ENCODE data around the gene NUDT12.

Gene NUDT12

DNA sequence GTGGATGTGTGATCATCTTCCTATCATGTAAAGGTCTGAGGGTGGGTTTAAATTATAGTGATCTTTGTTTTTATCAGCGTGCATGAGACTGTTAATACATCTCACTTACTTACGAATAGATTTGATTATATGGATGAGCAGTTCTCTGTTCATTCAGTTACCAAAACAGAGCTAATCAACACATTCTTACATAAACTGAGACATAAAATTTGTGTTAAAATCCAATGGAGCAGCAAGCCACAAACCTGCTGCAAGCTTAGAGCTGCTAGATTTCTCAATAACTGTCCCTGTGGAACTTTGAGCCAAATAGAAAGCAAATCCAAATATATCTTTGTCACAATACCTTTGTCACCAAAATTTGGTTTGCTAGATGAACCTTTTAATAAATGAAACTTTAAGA is 50.1 kb downstream of the NUDT12 start:
- Histone ChIP-seq H3K4me3 (ENCODE audit: insufficient read depth in 1 of 2, low read depth in 1 of 2, low read length in 2 of 2) (no peak overlapping the region), H2BK120ac (ENCODE audit: low read depth, low read length) (no peak overlapping the region), H3K23ac (ENCODE audit: low read length in 2 of 2) (no peak overlapping the region), H3K18ac (ENCODE audit: low read depth in 1 of 2, low read length in 2 of 2) (no peak overlapping the region), H2AFZ (ENCODE audit: low read depth, low read length) (no peak overlapping the region), H3K36me3 (ENCODE audit: control insufficient read depth in 1 of 2, insufficient read depth in 2 of 2, low read depth in 1 of 2, low read length in 2 of 2) (no peaks in the 10 kb centered on the region), H2BK5ac (ENCODE audit: low read depth, low read length, poor library complexity, severe bottlenecking) (no peak overlapping the region), H3K4me1 (ENCODE audit: control insufficient read depth, insufficient read depth, low read depth, low read length) (peaks cover 1% of the 10 kb centered on the region), H4K8ac (ENCODE audit: low read length) (no peak overlapping the region), H3K27me3 (ENCODE audit: control insufficient read depth in 1 of 2, insufficient read depth in 1 of 2, low read length in 2 of 2) (no peaks in the 10 kb centered on the region), H4K91ac (ENCODE audit: low read length) (no peak overlapping the region), H2BK12ac (ENCODE audit: low read length in 2 of 2) (no peak overlapping the region), H3K4ac (ENCODE audit: low read depth in 1 of 2, low read length in 2 of 2) (no peak overlapping the region), H3K14ac (ENCODE audit: low read length in 2 of 2) (no peak overlapping the region), H3K4me2 (ENCODE audit: low read length, poor library complexity, severe bottlenecking) (no peak overlapping the region), H3K79me1 (replicated peaks; ENCODE audit: low read length, poor library complexity, severe bottlenecking) (no peaks in the 10 kb centered on the region), H2BK15ac (ENCODE audit: low read depth, poor library complexity, severe bottlenecking) (no peak overlapping the region), H3K9me3 (ENCODE audit: control insufficient read depth, low read length) (peaks cover 8% of the 10 kb centered on the region), H3K9ac (ENCODE audit: low read length) (no peak overlapping the region), H3K27ac (ENCODE audit: low read length, poor library complexity, severe bottlenecking) (no peak overlapping the region), H2AK5ac (ENCODE audit: low read length, severe bottlenecking) (no peak overlapping the region)
- DNase-seq, result no peak
- WGBS, result 100% methylated on average over 1 of the region's 2 CpGs

DNA sequence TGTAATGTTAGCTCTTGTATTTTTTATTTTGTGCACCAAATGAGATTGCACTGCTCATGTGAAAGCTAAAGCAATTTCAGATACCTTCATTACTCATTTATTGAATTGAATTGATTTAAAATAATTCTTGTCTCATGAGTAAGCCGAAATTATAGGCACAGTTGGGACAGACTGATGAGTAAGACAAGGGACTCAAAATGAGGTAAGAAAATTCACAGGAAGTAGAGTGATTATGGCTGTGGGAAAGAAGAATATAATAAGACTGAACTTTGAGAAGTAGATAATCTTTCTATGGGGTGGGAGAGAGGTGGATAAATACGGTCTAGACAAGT is 51.1 kb downstream of the NUDT12 start:
- Histone ChIP-seq H3K9me3 (ENCODE audit: control insufficient read depth, low read length) (peaks cover 17% of the 10 kb centered on the region), H2BK5ac (ENCODE audit: low read depth, low read length, poor library complexity, severe bottlenecking) (no peak overlapping the region), H3K36me3 (ENCODE audit: control insufficient read depth in 1 of 2, insufficient read depth in 2 of 2, low read depth in 1 of 2, low read length in 2 of 2) (no peaks in the 10 kb centered on the region), H3K27me3 (ENCODE audit: control insufficient read depth in 1 of 2, insufficient read depth in 1 of 2, low read length in 2 of 2) (no peaks in the 10 kb centered on the region), H3K79me1 (replicated peaks; ENCODE audit: low read length, poor library complexity, severe bottlenecking) (no peaks in the 10 kb centered on the region), H3K23ac (ENCODE audit: low read length in 2 of 2) (no peak overlapping the region), H3K4me3 (ENCODE audit: insufficient read depth in 1 of 2, low read depth in 1 of 2, low read length in 2 of 2) (no peak overlapping the region), H3K18ac (ENCODE audit: low read depth in 1 of 2, low read length in 2 of 2) (no peak overlapping the region), H3K4ac (ENCODE audit: low read depth in 1 of 2, low read length in 2 of 2) (no peak overlapping the region), H4K91ac (ENCODE audit: low read length) (no peak overlapping the region), H4K8ac (ENCODE audit: low read length) (no peak overlapping the region), H2BK120ac (ENCODE audit: low read depth, low read length) (no peak overlapping the region), H3K27ac (ENCODE audit: low read length, poor library complexity, severe bottlenecking) (no peak overlapping the region), H3K9ac (ENCODE audit: low read length) (no peak overlapping the region), H2BK12ac (ENCODE audit: low read length in 2 of 2) (no peak overlapping the region), H3K4me2 (ENCODE audit: low read length, poor library complexity, severe bottlenecking) (no peak overlapping the region), H3K4me1 (ENCODE audit: control insufficient read depth, insufficient read depth, low read depth, low read length) (peaks cover 1% of the 10 kb centered on the region), H3K14ac (ENCODE audit: low read length in 2 of 2) (no peak overlapping the region), H2AFZ (ENCODE audit: low read depth, low read length) (no peak overlapping the region), H2AK5ac (ENCODE audit: low read length, severe bottlenecking) (no peak overlapping the region), H2BK15ac (ENCODE audit: low read depth, poor library complexity, severe bottlenecking) (no peak overlapping the region)
- DNase-seq, result peak; percentile 27
- 89% methylated on average over 2 of the region's 2 CpGs for WGBS

DNA sequence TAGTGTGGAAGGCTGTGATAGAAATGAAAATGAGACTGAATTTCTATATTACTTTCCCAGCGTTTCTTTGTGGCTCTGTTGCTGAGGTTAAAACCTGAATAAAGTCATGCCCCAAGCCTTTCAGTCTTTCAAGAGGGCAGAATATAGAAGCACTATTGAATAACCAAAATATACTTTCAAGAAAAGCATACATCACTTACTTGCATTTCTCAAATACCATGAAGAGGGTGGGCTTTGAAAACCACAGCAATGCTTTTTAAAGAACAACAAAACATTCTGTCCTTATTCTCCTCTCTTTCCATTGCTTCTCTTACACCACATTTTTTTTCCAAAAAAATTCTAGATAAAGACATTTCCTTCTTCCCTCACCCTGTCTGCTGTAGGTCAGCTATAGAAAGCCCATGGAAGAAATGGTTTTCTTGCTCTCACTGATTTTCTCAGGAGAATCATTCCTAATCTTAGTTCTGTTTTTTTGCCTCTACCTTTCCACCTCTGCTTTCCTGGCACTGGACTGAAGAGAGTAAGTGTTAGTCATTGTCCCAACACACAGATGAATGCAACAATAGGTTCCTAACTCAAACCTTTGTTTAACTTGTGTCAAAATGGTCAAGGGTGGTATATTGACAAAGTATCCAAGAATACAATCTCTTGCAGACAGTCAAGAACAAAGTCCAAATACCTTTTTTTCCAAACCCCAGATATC is 51.6 kb downstream of the NUDT12 start:
- H3K4me1 ChIP-seq (ENCODE audit: control insufficient read depth, insufficient read depth, low read depth, low read length), result peaks cover 1% of the 10 kb centered on the region
- H2AK5ac ChIP-seq (ENCODE audit: low read length, severe bottlenecking), result no peak overlapping the region
- no peak overlapping the region for H4K91ac ChIP-seq (ENCODE audit: low read length)
- peak; percentile 22 for DNase-seq
- no peak overlapping the region for H3K4me3 ChIP-seq (ENCODE audit: insufficient read depth in 1 of 2, low read depth in 1 of 2, low read length in 2 of 2)
- no peak overlapping the region for H3K14ac ChIP-seq (ENCODE audit: low read length in 2 of 2)
- no peak overlapping the region for H2BK15ac ChIP-seq (ENCODE audit: low read depth, poor library complexity, severe bottlenecking)
- no peak overlapping the region for H2BK120ac ChIP-seq (ENCODE audit: low read depth, low read length)
- no peak overlapping the region for H4K8ac ChIP-seq (ENCODE audit: low read length)
- no peak overlapping the region for H3K18ac ChIP-seq (ENCODE audit: low read depth in 1 of 2, low read length in 2 of 2)
- no peak overlapping the region for H3K23ac ChIP-seq (ENCODE audit: low read length in 2 of 2)
- WGBS, result 64% methylated on average over 1 of the region's 1 CpG
- no peak overlapping the region for H3K4ac ChIP-seq (ENCODE audit: low read depth in 1 of 2, low read length in 2 of 2)
- peaks cover 19% of the 10 kb centered on the region for H3K9me3 ChIP-seq (ENCODE audit: control insufficient read depth, low read length)
- no peak overlapping the region for H3K27ac ChIP-seq (ENCODE audit: low read length, poor library complexity, severe bottlenecking)
- H3K27me3 ChIP-seq (ENCODE audit: control insufficient read depth in 1 of 2, insufficient read depth in 1 of 2, low read length in 2 of 2), result no peaks in the 10 kb centered on the region
- H2AFZ ChIP-seq (ENCODE audit: low read depth, low read length), result no peak overlapping the region
- H2BK5ac ChIP-seq (ENCODE audit: low read depth, low read length, poor library complexity, severe bottlenecking), result no peak overlapping the region
- no peaks in the 10 kb centered on the region for H3K36me3 ChIP-seq (ENCODE audit: control insufficient read depth in 1 of 2, insufficient read depth in 2 of 2, low read depth in 1 of 2, low read length in 2 of 2)
- no peak overlapping the region for H2BK12ac ChIP-seq (ENCODE audit: low read length in 2 of 2)
- no peak overlapping the region for H3K9ac ChIP-seq (ENCODE audit: low read length)
- no peaks in the 10 kb centered on the region for H3K79me1 ChIP-seq (replicated peaks; ENCODE audit: low read length, poor library complexity, severe bottlenecking)
- no peak overlapping the region for H3K4me2 ChIP-seq (ENCODE audit: low read length, poor library complexity, severe bottlenecking)

DNA sequence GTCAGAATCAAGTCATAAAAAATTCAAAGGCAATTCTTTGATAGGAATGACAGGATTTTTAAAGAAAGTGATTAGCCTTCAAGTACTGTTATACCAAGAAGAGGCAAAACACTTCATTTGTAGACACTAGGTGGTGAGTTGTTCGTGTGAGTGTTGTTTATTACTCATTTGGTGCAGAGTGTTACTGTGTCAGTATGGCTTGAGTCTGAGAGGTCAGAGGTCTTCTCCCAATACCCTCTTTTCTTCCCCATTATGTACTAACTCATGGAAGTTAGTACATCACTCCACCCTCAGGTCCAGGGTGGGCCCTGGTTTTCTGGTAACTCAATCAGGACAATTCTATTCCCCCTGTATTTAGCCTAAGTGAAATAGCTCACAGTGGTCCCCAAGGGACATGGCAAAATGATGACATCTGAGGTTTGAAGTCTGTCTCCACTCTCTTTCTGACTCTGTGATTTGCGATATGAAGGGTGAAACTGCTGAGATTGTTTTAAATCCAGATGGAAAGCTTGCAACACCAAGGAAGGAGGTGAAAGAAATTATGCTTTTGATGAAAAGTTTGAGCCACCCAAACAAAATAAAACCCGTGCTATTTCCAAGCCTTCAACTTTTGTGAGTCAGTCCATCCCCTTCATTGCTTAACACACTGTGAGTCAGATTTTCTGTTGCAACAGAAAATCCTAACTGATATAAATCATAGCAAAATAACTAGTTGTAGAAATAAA is 56.8 kb downstream of the NUDT12 start:
- Histone ChIP-seq H3K27me3 (ENCODE audit: control insufficient read depth in 1 of 2, insufficient read depth in 1 of 2, low read length in 2 of 2) (no peaks in the 10 kb centered on the region), H3K23ac (ENCODE audit: low read length in 2 of 2) (no peak overlapping the region), H2BK12ac (ENCODE audit: low read length in 2 of 2) (no peak overlapping the region), H3K18ac (ENCODE audit: low read depth in 1 of 2, low read length in 2 of 2) (no peak overlapping the region), H3K27ac (ENCODE audit: low read length, poor library complexity, severe bottlenecking) (no peak overlapping the region), H3K4me2 (ENCODE audit: low read length, poor library complexity, severe bottlenecking) (no peak overlapping the region), H2AK5ac (ENCODE audit: low read length, severe bottlenecking) (no peak overlapping the region), H3K4me3 (ENCODE audit: insufficient read depth in 1 of 2, low read depth in 1 of 2, low read length in 2 of 2) (no peak overlapping the region), H4K91ac (ENCODE audit: low read length) (no peak overlapping the region), H3K4me1 (ENCODE audit: control insufficient read depth, insufficient read depth, low read depth, low read length) (no peaks in the 10 kb centered on the region), H3K9me3 (ENCODE audit: control insufficient read depth, low read length) (peaks cover 19% of the 10 kb centered on the region), H3K79me1 (replicated peaks; ENCODE audit: low read length, poor library complexity, severe bottlenecking) (no peaks in the 10 kb centered on the region), H3K4ac (ENCODE audit: low read depth in 1 of 2, low read length in 2 of 2) (no peak overlapping the region), H4K8ac (ENCODE audit: low read length) (no peak overlapping the region), H2AFZ (ENCODE audit: low read depth, low read length) (no peak overlapping the region), H3K9ac (ENCODE audit: low read length) (peak overlapping the region; percentile 42), H2BK120ac (ENCODE audit: low read depth, low read length) (no peak overlapping the region), H3K36me3 (ENCODE audit: control insufficient read depth in 1 of 2, insufficient read depth in 2 of 2, low read depth in 1 of 2, low read length in 2 of 2) (no peaks in the 10 kb centered on the region), H2BK15ac (ENCODE audit: low read depth, poor library complexity, severe bottlenecking) (no peak overlapping the region), H3K14ac (ENCODE audit: low read length in 2 of 2) (no peak overlapping the region), H2BK5ac (ENCODE audit: low read depth, low read length, poor library complexity, severe bottlenecking) (no peak overlapping the region)
- WGBS, result 66% methylated on average over 2 of the region's 3 CpGs
- peak; percentile 72 for DNase-seq
